IPS-11a (cell line): Measurements from ENCODE around the gene BCL2A1.
"Not testable (repeated sequence)": the region's sequence is repeated elsewhere in the genome, so short reads cannot be mapped to it uniquely, and the experiment has no call there.

Experiments
- H3K4me3 ChIP-seq: one replicate; pipeline ENCODE4 v1.5.1; 2013; ENCODE audit warnings: low read depth, low read length, control low read depth

The BCL2A1 gene

GRCh38 chr15:79962178-79962577, 8.8 kb downstream of the BCL2A1 start:
- no peak overlapping the region for H3K4me3 ChIP-seq

DNA sequence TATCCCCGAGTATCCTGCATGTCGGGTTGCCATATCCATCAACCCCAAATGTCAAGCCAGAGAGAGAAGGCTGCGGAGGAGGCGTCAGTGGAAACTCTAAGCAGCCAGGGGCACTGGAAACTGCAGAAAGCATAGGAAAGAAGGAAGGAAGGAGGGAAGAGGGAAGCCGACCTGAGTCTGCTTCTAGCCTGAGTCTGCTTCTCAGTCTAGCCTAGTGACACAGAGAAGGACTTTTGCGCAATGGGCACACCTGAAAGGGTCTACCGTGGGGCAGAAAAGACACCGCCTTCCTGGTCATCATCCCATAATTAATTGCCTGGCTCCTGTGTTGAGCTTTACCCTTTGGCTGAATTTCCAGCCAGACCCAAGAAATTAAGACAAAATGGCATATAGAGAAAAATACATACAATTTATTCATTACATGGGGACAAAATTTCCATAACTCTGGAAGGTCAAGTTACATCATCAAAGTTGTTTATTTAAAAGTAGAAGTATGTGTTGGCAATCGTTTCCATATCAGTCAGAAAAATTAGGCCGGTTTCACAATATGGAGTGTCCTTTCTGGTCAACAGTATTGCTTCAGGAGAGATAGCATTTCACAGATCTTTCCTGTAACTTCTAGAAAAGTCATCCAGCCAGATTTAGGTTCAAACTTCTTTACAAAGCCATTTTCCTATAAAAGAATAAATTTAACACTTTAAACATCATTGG, 10.3 kb downstream of the BCL2A1 start:
- no peak overlapping the region for H3K4me3 ChIP-seq

DNA sequence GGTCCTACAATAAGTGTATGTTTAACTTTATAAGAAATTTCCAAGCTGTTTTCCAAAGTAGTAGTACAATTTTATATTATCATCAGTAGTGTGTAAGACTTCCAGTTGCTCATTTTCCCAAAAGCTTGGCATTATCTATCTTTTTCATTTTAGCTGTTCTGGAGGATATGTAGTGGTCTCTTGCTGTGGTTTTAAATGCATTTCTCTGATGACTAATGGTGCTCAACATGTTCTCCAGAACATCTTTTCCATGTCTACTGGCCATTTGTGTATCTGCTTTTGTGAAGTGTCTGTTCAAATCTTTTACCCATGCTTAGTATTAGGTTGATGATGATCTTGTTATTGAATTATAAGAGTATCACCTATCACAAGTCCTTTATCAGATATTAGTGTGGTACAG, 13.3 kb downstream of the BCL2A1 start:
- no peak overlapping the region for H3K4me3 ChIP-seq

DNA sequence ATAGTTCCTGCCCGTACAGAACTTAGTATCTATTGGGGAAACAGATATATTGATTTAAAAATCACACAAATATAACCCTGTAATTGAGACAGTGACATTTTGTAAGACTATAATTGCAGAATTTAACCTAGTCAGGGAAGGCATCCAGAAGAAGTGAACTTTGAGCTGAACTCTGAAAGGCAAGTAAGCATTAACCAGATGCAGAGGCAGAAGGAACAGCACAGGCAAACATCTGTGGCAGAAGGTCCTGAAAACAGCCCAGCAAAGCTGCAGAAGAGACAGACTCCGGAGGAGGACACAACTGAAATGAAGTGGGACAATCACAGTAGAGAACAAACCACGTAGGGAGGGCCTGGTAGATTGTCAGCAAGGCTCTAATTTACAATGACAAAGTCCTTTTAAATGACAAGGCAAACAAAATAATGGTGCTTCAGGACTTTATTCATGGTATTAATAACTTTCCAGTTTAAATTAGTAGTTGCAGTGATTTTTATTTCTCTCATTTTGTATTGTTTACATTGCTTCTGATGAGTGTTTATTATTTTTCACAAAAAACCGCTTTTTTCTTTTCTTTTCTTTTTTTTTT, 14.5 kb downstream of the BCL2A1 start:
- no peak overlapping the region for H3K4me3 ChIP-seq

DNA sequence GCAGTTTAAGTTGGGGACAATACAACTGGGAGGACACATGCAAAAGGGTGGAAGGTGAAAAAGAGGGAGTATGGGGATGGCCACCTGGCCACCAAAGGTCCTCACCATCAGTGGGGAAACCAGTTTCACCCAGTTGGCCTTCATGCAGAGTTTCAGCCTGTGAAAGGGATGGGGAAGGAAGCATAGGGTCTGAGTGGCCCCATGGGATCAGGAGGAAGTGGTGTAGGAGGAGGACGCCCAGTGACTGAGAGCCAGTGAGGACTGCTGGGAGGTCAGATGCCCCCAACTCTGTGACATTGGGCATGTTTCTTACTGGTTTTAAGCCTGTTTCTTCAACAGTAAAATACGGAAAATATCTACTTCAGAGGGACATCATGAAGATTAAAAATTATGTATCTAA, 16.3 kb downstream of the BCL2A1 start:
- H3K4me3 ChIP-seq: no peak overlapping the region

DNA sequence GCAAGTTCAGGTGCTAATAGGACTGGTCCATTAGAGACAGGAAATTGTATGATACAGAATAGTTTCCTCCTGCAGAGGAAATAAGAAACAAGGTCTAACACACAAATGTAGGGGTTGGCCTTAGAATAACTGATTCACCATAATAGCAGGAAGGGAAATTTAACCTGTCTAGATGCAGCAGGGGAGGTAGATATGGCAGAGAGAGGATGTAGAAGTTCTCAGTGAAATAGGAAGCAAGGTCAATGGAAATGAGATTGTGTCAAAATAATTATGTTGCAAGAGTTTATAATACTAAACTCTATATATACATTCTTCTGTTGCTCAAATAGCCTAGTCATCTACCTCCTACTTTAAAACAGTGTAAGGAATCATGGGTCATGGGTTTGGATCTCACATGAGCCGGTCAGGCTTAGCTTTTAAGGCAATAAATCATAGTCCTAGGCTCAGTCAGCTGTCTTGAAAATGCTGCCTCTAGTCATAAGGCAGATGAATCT, 17.0 kb downstream of the BCL2A1 start:
- H3K4me3 ChIP-seq: no peak overlapping the region

DNA sequence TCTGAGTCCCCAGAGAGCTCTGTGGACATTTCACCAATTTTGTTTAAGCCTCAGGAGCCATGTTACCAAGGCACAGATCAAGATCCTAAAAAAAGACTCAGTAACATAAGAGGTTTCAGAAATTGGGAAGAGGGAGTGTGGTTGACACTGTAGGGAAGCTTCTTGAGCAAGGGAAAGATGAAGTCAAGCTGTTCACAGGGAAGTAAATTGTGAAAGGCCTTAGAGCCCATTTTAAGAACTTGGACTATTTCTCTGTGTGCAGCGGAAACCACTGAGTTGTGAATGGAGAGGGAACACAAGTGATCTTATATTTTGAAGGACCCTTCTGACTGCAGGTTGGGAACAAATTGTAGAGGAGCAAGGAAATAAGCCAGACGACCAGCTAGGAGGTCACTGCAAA, 18.7 kb downstream of the BCL2A1 start:
- no peak overlapping the region for H3K4me3 ChIP-seq

- no peak overlapping the region for H3K4me3 ChIP-seq
These were observed 20.7 kb downstream of the BCL2A1 start for GRCh38 chr15:79950247-79950646.

DNA sequence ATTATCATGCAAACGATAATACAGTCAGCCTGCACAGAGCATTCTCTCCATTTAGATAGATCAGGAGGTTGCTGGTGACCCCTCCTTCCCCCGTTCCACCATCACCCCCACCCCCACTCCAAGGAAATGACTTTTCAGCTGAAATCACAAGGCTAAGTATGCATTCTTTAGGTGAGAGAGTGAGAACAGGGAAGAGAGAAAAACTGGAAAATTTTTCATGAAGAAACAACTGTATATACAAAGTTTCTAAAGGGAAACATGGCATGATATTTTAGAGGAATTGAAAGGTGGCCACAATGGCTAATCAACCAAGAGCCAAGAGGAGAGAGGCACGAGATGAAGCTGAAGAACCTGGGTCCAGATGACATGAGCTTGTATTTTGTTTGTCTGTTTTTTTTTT, 22.2 kb downstream of the BCL2A1 start:
- H3K4me3 ChIP-seq: no peak overlapping the region

DNA sequence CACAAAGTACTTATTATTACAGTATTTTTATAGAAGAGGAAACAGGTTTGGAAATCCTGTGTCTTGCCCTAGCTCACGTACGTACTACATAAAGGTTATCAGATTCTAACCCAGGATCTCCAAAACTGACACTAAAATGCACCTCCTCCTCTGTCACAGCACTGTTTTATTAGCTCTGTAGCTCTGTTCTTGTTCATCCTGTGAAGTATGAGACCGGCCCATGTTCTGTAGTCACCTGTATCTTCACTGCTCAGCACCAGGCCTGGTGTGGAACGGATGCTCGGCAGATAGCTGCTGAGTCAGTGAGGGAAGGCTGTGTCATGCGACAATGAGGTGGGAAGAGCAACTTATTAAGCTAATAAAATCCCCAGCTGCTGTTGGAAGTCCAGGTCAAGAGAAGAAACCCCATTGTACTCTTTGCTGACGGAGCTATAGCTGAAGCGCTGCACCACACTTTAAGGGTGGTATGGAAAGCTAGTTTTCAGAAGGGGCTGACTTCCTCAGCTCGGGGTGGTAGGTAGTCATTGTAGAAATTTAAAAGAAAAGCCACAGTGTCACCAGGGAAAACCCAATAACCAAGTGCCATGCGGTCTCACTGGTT, 22.8 kb downstream of the BCL2A1 start:
- no peak overlapping the region for H3K4me3 ChIP-seq

DNA sequence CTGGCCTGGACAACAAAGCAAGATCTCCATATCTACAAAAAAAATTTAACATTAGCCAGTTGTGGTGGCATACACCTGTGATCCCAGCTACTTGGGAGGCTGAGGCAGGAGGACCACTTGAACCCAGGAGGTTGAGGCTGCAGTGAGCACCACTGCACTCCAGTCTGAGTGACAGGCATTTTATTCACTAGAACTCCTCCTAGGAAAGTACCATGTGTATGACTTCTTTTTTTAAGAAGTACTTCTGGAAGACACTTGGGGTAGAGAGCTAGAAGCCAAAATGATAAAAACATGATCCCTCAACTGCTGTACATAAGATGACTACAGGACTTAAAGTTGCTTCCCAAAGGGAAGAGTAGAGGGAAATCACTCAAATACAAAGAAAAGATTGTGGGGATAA, 24.0 kb downstream of the BCL2A1 start:
- no peak overlapping the region for H3K4me3 ChIP-seq

- H3K4me3 ChIP-seq: no peak overlapping the region
These were observed 26.4 kb downstream of the BCL2A1 start for GRCh38 chr15:79944622-79945021.

- no peak overlapping the region for H3K4me3 ChIP-seq
These were observed 27.2 kb downstream of the BCL2A1 start for GRCh38 chr15:79943820-79944219.

- H3K4me3 ChIP-seq: no peak overlapping the region
These were observed 28.1 kb downstream of the BCL2A1 start for GRCh38 chr15:79942741-79943481.

GRCh38 chr15:79939399-79939798, 31.6 kb downstream of the BCL2A1 start:
- H3K4me3 ChIP-seq: no peak overlapping the region

GRCh38 chr15:79938143-79938542, 32.9 kb downstream of the BCL2A1 start:
- no peak overlapping the region for H3K4me3 ChIP-seq

DNA sequence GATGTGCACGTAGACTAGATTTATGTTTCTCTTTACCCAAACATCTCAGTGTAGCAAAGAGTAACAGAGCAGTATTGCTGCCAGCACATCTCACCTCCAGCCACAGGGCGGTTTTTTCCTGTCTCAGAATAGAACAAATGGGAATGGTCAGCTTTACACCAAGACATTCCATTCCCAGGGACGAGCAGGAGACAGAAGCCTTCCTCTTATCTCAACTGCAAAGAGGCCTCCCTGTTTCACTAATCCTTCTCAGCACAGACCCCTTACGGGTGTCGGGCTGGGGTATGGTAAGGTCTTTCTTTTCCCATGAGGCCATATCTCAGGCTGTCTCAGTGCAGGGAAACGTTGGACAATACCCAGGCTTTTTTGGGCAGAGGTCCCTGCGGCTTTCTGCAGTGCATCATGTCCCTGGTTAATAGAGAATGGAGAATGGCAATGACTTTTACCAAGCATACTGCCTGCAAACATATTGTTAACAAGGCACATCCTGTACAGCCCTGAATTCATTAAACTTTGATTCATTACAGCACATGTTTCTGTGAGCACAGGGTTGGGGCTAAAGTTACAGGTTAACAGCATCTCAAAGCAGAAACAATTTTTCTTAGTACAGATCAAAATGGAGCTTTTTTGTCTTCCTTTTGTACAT, 35.3 kb downstream of the BCL2A1 start:
- not testable (repeated sequence) for H3K4me3 ChIP-seq

DNA sequence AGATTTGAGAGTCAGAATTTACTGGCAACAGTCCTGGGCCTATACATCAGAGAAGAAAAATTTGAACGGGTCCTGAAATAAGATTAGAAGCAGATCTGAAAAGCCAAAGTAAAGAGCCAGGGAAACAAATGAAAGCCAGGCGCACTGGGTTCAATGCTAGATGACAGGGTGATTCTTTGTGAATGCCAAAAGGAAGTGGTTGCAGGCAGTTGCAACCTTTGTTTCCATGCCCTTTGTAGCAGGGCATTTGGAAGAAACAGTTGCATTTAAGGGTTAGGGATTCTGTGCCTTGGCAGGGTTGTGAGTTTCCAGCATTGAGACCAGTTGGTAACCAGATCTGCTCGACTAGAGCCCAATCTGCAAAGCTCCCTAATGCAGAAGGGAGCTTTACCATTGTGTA, 37.8 kb downstream of the BCL2A1 start:
- H3K4me3 ChIP-seq: no peak overlapping the region

DNA sequence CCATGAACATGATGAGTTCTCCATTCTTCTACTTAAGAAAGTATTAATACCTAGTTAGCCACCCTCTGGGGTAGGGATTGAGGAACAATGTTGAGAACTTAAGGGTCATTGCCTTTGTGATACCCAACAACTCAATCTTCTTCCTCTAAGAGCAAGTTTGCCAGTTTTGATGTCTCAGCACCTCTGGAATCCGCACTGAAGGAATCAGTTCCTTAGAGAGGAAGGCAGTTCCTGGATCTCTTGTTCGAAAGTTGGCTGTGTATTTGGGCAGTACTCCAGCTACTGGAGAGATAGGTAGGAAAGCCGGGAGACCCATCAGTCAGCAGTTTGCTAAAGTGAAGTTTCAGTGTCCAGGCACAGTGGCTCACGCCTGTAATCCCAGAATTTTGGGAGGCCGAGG, 38.5 kb downstream of the BCL2A1 start:
- H3K4me3 ChIP-seq: no peak overlapping the region

GRCh38 chr15:79930516-79930915, 40.5 kb downstream of the BCL2A1 start:
- H3K4me3 ChIP-seq: no peak overlapping the region

DNA sequence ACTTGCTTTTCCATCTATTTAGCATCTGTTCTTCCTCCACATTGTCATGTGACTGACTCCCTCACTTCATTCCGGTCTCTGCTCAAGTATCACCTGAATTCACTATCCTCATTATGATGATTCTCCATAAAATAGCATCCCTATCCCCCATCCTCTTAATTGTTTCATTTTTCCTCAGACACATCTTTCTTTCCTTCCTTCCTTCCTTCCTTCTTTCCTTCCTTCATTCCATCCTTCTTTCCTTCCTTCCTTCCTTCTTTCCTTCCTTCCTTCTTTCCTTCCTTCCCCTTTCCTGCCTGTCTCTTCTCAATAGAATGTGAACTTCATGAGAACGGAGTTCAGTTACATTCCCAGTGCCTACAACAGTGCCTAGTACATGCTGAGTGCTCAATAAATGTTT, 41.6 kb downstream of the BCL2A1 start:
- no peak overlapping the region for H3K4me3 ChIP-seq
